ENCODE data around the gene EFS. TPM values are rescaled to one million over a fixed set of nuclear protein-coding genes. Genes with fewer than 3 reads are reported as not detected.

The EFS gene
- total RNA-seq, 1 experiment from 2014 or later = not detected

GRCh38 chr14:23362200-23362599 lies 2.8 kb downstream of the EFS start:
- in situ Hi-C loops (cut with HindIII; ENCODE audit: low sequenced_read_pairs) = no loop called here
- DNase-seq (ENCODE audit: low spot score) = no peak

- in situ Hi-C loops (cut with HindIII; ENCODE audit: low sequenced_read_pairs) = no loop called here
- no peak for DNase-seq (ENCODE audit: low spot score)
These were observed 3.2 kb downstream of the EFS start for GRCh38 chr14:23361763-23362162.

GRCh38 chr14:23361320-23361719 lies 3.7 kb downstream of the EFS start:
- in situ Hi-C loops (cut with HindIII; ENCODE audit: low sequenced_read_pairs) = no loop called here
- no peak for DNase-seq (ENCODE audit: low spot score)

- no peak for DNase-seq (ENCODE audit: low spot score)
- in situ Hi-C loops (cut with HindIII; ENCODE audit: low sequenced_read_pairs) = no loop called here
These were observed 4.5 kb downstream of the EFS start for GRCh38 chr14:23360496-23360895.

- DNase-seq (ENCODE audit: low spot score) = no peak
These were observed 5.1 kb downstream of the EFS start for GRCh38 chr14:23359722-23360447.

GRCh38 chr14:23359167-23359626 lies 5.8 kb downstream of the EFS start:
- in situ Hi-C loops (cut with HindIII; ENCODE audit: low sequenced_read_pairs) = no loop called here
- no peak for DNase-seq (ENCODE audit: low spot score)

More at GRCh38 chr14:23359722-23360447, 5.1 kb downstream of the EFS start:
- in situ Hi-C loops (cut with HindIII; ENCODE audit: low sequenced_read_pairs) = no loop called here

- in situ Hi-C loops (cut with HindIII; ENCODE audit: low sequenced_read_pairs) = no loop called here
- DNase-seq (ENCODE audit: low spot score) = no peak
These were observed 6.3 kb downstream of the EFS start for GRCh38 chr14:23358553-23359166.

GRCh38 chr14:23358042-23358441 lies 6.9 kb downstream of the EFS start:
- in situ Hi-C loops (cut with HindIII; ENCODE audit: low sequenced_read_pairs) = no loop called here
- no peak for DNase-seq (ENCODE audit: low spot score)

GRCh38 chr14:23357261-23357660 lies 7.7 kb downstream of the EFS start:
- no peak for DNase-seq (ENCODE audit: low spot score)
- in situ Hi-C loops (cut with HindIII; ENCODE audit: low sequenced_read_pairs) = no loop called here

- in situ Hi-C loops (cut with HindIII; ENCODE audit: low sequenced_read_pairs) = no loop called here
- DNase-seq (ENCODE audit: low spot score) = no peak
These were observed 8.3 kb downstream of the EFS start for GRCh38 chr14:23356662-23357061.

- no peak for DNase-seq (ENCODE audit: low spot score)
- in situ Hi-C loops (cut with HindIII; ENCODE audit: low sequenced_read_pairs) = no loop called here
These were observed 9.0 kb downstream of the EFS start for GRCh38 chr14:23355871-23356435.

- in situ Hi-C loops (cut with HindIII; ENCODE audit: low sequenced_read_pairs) = no loop called here
- DNase-seq (ENCODE audit: low spot score) = no peak
These were observed 10.0 kb downstream of the EFS start for GRCh38 chr14:23354990-23355389.

GRCh38 chr14:23353433-23353780 lies 11.6 kb downstream of the EFS start:
- in situ Hi-C loops (cut with HindIII; ENCODE audit: low sequenced_read_pairs) = no loop called here
- DNase-seq (ENCODE audit: low spot score) = no peak

GRCh38 chr14:23352506-23353432 lies 12.2 kb downstream of the EFS start, which contains the start of gene SLC22A17:
TSS of gene SLC22A17 (minus strand) at chr14:23352887.
- in situ Hi-C loops (cut with HindIII; ENCODE audit: low sequenced_read_pairs) = no loop called here
- peak; percentile 96 for DNase-seq (ENCODE audit: low spot score)

GRCh38 chr14:23351681-23352505 lies 13.1 kb downstream of the EFS start:
- peak; percentile 54 for DNase-seq (ENCODE audit: low spot score)

GRCh38 chr14:23349156-23349845 lies 15.7 kb downstream of the EFS start:
- DNase-seq (ENCODE audit: low spot score) = no peak
- in situ Hi-C loops (cut with HindIII; ENCODE audit: low sequenced_read_pairs) = no loop called here

More at GRCh38 chr14:23351681-23352505, 13.1 kb downstream of the EFS start:
- in situ Hi-C loops (cut with HindIII; ENCODE audit: low sequenced_read_pairs) = no loop called here

GRCh38 chr14:23348297-23348655 lies 16.7 kb downstream of the EFS start:
- in situ Hi-C loops (cut with HindIII; ENCODE audit: low sequenced_read_pairs) = no loop called here
- DNase-seq (ENCODE audit: low spot score) = no peak

All from G401 (cell line).